ENCODE measurements around the gene METTL21C. TPM values are rescaled to one million over a fixed set of nuclear protein-coding genes. Genes with fewer than 3 reads are reported as not detected.

The METTL21C gene
- total RNA-seq, 4 donors from 2014 or later, result not detected

- H3K27me3 ChIP-seq, result no peaks in the 10 kb centered on the region
- H3K4me3 ChIP-seq, result no peak overlapping the region
- no peaks in the 10 kb centered on the region for H3K36me3 ChIP-seq
- TF ChIP-seq POLR2A (IDR thresholded peaks at IDR 0.05), result no peak
- TF ChIP-seq CTCF (IDR thresholded peaks at IDR 0.05), result no peak
- peaks cover 0 to under 1% (median 0%) of the 10 kb centered on the region in 4 donors for H3K4me1 ChIP-seq
- no peaks in the 10 kb centered on the region for H3K9me3 ChIP-seq
- no peak for DNase-seq
- no peak overlapping the region for H3K27ac ChIP-seq
Measured at GRCh38 chr13:102690883-102691282, 4.0 kb downstream of the METTL21C start.

GRCh38 chr13:102688306-102688973, 6.4 kb downstream of the METTL21C start:
- Histone ChIP-seq H3K36me3 (no peaks in the 10 kb centered on the region), H3K4me1 (peaks cover 0 to 3% (median 0%) of the 10 kb centered on the region in 4 donors)

GRCh38 chr13:102687520-102687919, 7.3 kb downstream of the METTL21C start:
- DNase-seq, result no peak
- Histone ChIP-seq H3K4me1 (peaks cover 0 to 3% (median 0%) of the 10 kb centered on the region in 4 donors), H3K27ac (no peak overlapping the region), H3K27me3 (no peaks in the 10 kb centered on the region), H3K9me3 (no peaks in the 10 kb centered on the region), H3K4me3 (no peak overlapping the region), H3K36me3 (no peaks in the 10 kb centered on the region)
- TF ChIP-seq POLR2A (IDR thresholded peaks at IDR 0.05) (no peak), CTCF (IDR thresholded peaks at IDR 0.05) (no peak)

More at GRCh38 chr13:102688306-102688973, 6.4 kb downstream of the METTL21C start:
- H3K4me3 ChIP-seq, result no peak overlapping the region
- no peaks in the 10 kb centered on the region for H3K27me3 ChIP-seq
- no peak overlapping the region for H3K27ac ChIP-seq
- H3K9me3 ChIP-seq, result no peaks in the 10 kb centered on the region
- DNase-seq, result no peak
- TF ChIP-seq POLR2A (IDR thresholded peaks at IDR 0.05) (no peak), CTCF (IDR thresholded peaks at IDR 0.05) (no peak)

GRCh38 chr13:102686024-102686423, 8.8 kb downstream of the METTL21C start:
- Histone ChIP-seq H3K36me3 (no peaks in the 10 kb centered on the region), H3K4me1 (peaks cover 0 to 3% (median 0%) of the 10 kb centered on the region in 4 donors), H3K27ac (no peak overlapping the region), H3K27me3 (no peaks in the 10 kb centered on the region), H3K4me3 (no peak overlapping the region), H3K9me3 (no peaks in the 10 kb centered on the region)
- TF ChIP-seq CTCF (IDR thresholded peaks at IDR 0.05) (no peak), POLR2A (IDR thresholded peaks at IDR 0.05) (no peak)
- peak in 1 of 3 donors; percentile 60 for DNase-seq

GRCh38 chr13:102683637-102684036, 11.2 kb downstream of the METTL21C start:
- Histone ChIP-seq H3K4me3 (no peak overlapping the region), H3K27me3 (no peaks in the 10 kb centered on the region), H3K36me3 (peaks cover 0 to 3% (median 0%) of the 10 kb centered on the region in 3 donors), H3K27ac (no peak overlapping the region), H3K4me1 (peaks cover 0 to 3% (median 0%) of the 10 kb centered on the region in 4 donors), H3K9me3 (no peaks in the 10 kb centered on the region)
- no peak for DNase-seq
- TF ChIP-seq POLR2A (IDR thresholded peaks at IDR 0.05), result no peak
- TF ChIP-seq CTCF (IDR thresholded peaks at IDR 0.05), result no peak
